HL-60 (cell line): ENCODE measurements around the gene CDC42BPB.

Experiments used
- GABPA ChIP-seq: IDR thresholded peaks from 2 replicates; pipeline ENCODE4 v1.6.1; 2012; ENCODE audit warnings: low read depth
- POLR2AphosphoS5 ChIP-seq: IDR thresholded peaks from 2 replicates; pipeline ENCODE4 v1.6.1; 2012; ENCODE audit warnings: low read depth
- SPI1 ChIP-seq: IDR thresholded peaks from 2 replicates; pipeline ENCODE4 v1.6.1; 2012; ENCODE audit warnings: low read depth, mild to moderate bottlenecking, borderline replicate concordance
- TF ChIP-seq, protein P1 (sequence below): IDR thresholded peaks from one replicate; pipeline ENCODE4 v1.5.1; 2011; ENCODE audit warnings: low read length, control low read depth, inconsistent platforms; ENCODE audit not compliant: insufficient read depth
- TF ChIP-seq, protein P2 (sequence below): IDR thresholded peaks from 2 replicates; pipeline ENCODE4 v1.6.1; 2012; ENCODE audit warnings: low read depth; ENCODE audit not compliant: insufficient replicate concordance

DNA sequence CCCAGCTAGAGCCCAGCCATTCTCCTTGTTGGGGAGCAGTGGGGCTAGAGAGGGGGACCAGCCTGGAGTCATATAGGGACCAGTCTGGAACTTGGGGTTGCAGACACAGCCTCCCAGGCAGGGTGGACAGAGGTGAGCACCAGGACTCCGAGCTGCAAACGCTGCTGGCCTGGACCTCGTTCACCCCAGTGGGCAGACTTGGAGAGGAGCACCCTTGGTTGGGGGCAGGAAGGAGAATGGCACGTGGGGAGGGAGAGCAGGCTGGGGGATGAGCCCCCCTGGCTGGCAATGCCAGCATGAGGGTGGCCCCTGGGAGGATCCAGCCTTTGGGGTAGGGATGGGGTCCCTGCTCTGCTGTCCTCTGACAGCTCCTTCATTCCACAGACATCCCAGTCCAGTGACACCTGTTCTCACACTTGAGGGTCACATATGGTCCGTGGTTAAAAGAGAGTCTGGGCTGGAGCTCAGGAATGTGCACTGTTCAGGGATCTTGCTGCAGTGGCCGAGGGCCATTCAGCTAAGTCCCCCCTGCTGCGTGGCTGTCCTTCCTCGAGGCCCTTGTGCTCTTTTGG, 29.5 kb upstream of the CDC42BPB start:
- TF ChIP-seq, protein P1, sequence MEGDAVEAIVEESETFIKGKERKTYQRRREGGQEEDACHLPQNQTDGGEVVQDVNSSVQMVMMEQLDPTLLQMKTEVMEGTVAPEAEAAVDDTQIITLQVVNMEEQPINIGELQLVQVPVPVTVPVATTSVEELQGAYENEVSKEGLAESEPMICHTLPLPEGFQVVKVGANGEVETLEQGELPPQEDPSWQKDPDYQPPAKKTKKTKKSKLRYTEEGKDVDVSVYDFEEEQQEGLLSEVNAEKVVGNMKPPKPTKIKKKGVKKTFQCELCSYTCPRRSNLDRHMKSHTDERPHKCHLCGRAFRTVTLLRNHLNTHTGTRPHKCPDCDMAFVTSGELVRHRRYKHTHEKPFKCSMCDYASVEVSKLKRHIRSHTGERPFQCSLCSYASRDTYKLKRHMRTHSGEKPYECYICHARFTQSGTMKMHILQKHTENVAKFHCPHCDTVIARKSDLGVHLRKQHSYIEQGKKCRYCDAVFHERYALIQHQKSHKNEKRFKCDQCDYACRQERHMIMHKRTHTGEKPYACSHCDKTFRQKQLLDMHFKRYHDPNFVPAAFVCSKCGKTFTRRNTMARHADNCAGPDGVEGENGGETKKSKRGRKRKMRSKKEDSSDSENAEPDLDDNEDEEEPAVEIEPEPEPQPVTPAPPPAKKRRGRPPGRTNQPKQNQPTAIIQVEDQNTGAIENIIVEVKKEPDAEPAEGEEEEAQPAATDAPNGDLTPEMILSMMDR, result no peak
- TF ChIP-seq POLR2AphosphoS5 (no peak), GABPA (no peak), SPI1 (no peak)
- TF ChIP-seq, protein P2, sequence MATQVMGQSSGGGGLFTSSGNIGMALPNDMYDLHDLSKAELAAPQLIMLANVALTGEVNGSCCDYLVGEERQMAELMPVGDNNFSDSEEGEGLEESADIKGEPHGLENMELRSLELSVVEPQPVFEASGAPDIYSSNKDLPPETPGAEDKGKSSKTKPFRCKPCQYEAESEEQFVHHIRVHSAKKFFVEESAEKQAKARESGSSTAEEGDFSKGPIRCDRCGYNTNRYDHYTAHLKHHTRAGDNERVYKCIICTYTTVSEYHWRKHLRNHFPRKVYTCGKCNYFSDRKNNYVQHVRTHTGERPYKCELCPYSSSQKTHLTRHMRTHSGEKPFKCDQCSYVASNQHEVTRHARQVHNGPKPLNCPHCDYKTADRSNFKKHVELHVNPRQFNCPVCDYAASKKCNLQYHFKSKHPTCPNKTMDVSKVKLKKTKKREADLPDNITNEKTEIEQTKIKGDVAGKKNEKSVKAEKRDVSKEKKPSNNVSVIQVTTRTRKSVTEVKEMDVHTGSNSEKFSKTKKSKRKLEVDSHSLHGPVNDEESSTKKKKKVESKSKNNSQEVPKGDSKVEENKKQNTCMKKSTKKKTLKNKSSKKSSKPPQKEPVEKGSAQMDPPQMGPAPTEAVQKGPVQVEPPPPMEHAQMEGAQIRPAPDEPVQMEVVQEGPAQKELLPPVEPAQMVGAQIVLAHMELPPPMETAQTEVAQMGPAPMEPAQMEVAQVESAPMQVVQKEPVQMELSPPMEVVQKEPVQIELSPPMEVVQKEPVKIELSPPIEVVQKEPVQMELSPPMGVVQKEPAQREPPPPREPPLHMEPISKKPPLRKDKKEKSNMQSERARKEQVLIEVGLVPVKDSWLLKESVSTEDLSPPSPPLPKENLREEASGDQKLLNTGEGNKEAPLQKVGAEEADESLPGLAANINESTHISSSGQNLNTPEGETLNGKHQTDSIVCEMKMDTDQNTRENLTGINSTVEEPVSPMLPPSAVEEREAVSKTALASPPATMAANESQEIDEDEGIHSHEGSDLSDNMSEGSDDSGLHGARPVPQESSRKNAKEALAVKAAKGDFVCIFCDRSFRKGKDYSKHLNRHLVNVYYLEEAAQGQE, result no peak
